ENCODE data around the gene AGBL5.

Gene AGBL5

GRCh38 chr2:27070653-27071276, 19.3 kb downstream of the AGBL5 start:
- TF ChIP-seq CTCF (IDR thresholded peaks at IDR 0.05; ENCODE audit: insufficient read depth, low read length, missing control alignments) = no peak
- DNase-seq (ENCODE audit: low read depth, low spot score) = no peak
- CTCF ChIA-PET = interaction anchor here (0.8 to 1.4 kb wide), 7 partner anchors 10 to 109 kb away, joined by 3 to 4 read pairs (median 4); no protein-coding TSS in a partner anchor

GRCh38 chr2:27071277-27071989, 20.0 kb downstream of the AGBL5 start, which contains the start of gene OST4:
Gene OST4 (minus strand): TSS chr2:27071654.
- ChIA-PET POLR2A (interaction anchor here (0.6 to 3.4 kb wide), 9 partner anchors 9 to 38 kb away, joined by 3 to 31 read pairs (median 7); partner anchors contain the start of genes AGBL5, KHK and TMEM214), CTCF (interaction anchor here (0.8 to 1.5 kb wide), 7 partner anchors 10 to 109 kb away, joined by 3 to 4 read pairs (median 4); no protein-coding TSS in a partner anchor)
- TF ChIP-seq CTCF (IDR thresholded peaks at IDR 0.05; ENCODE audit: insufficient read depth, low read length, missing control alignments) = no peak
- H3K4me3 ChIP-seq (ENCODE audit: low read depth, low read length) = peak within 1 kb of the TSS; percentile 91
- peak; percentile 56 for DNase-seq (ENCODE audit: low read depth, low spot score)

More at GRCh38 chr2:27070653-27071276, 19.3 kb downstream of the AGBL5 start:
- POLR2A ChIA-PET = interaction anchor here (1.0 to 3.4 kb wide), 8 partner anchors 8 to 38 kb away, joined by 4 to 31 read pairs (median 8); partner anchors contain the start of genes AGBL5, KHK and TMEM214
- peak overlapping the region; percentile 91 for H3K4me3 ChIP-seq (ENCODE audit: low read depth, low read length)

- H3K4me3 ChIP-seq (ENCODE audit: low read depth, low read length) = peak overlapping the region; percentile 91
- CTCF ChIA-PET = interaction anchor here (1.0 to 4.2 kb wide), 9 partner anchors 9 to 119 kb away, joined by 3 to 40 read pairs (median 4); partner anchors contain the start of gene KHK
- POLR2A ChIA-PET = interaction anchor here (0.6 to 3.4 kb wide), 11 partner anchors 8 to 64 kb away, joined by 3 to 31 read pairs (median 7); partner anchors contain the start of genes AGBL5, KHK and TMEM214
- TF ChIP-seq CTCF (IDR thresholded peaks at IDR 0.05; ENCODE audit: insufficient read depth, low read length, missing control alignments) = no peak
- no peak for DNase-seq (ENCODE audit: low read depth, low spot score)
These were observed 20.7 kb downstream of the AGBL5 start for GRCh38 chr2:27071990-27072830.

GRCh38 chr2:27072920-27073319, 21.5 kb downstream of the AGBL5 start:
- no peak overlapping the region for H3K4me3 ChIP-seq (ENCODE audit: low read depth, low read length)
- POLR2A ChIA-PET = interaction anchor here (0.7 to 3.4 kb wide), 7 partner anchors 8 to 64 kb away, joined by 3 to 31 read pairs (median 5); partner anchors contain the start of gene AGBL5
- CTCF ChIA-PET = interaction anchor here (1.0 to 4.2 kb wide), 6 partner anchors 8 to 118 kb away, joined by 3 to 40 read pairs (median 4); partner anchors contain the start of gene KHK

GRCh38 chr2:27073782-27074181, 22.3 kb downstream of the AGBL5 start:
- ChIA-PET POLR2A (interaction anchor here (0.7 kb wide), 1 partner anchor 21 kb away, joined by 3 read pairs; no protein-coding TSS in a partner anchor), CTCF (interaction anchor here (0.9 to 4.2 kb wide), 2 partner anchors 12 to 27 kb away, joined by 3 to 40 read pairs; partner anchors contain the start of gene KHK)
- H3K4me3 ChIP-seq (ENCODE audit: low read depth, low read length) = no peak overlapping the region
- DNase-seq (ENCODE audit: low read depth, low spot score) = no peak
- no peak for TF ChIP-seq CTCF (IDR thresholded peaks at IDR 0.05; ENCODE audit: insufficient read depth, low read length, missing control alignments)

More at GRCh38 chr2:27072920-27073319, 21.5 kb downstream of the AGBL5 start:
- DNase-seq (ENCODE audit: low read depth, low spot score) = no peak
- TF ChIP-seq CTCF (IDR thresholded peaks at IDR 0.05; ENCODE audit: insufficient read depth, low read length, missing control alignments) = no peak

All from AG04449 (cell line).